GM23248 (cell line): ENCODE results near the gene CENPU. TPM values are rescaled to one million over a fixed set of nuclear protein-coding genes. Genes with fewer than 3 reads are reported as not detected.
"Not testable (repeated sequence)": the region's sequence is repeated elsewhere in the genome, so short reads cannot be mapped to it uniquely, and the experiment has no call there.

Source experiments
- DNase-seq: peaks from one replicate; pipeline ENCODE4 v3.0.0-alpha.2; 2015
- H2AFZ ChIP-seq: fragments of 200-600 bp; sonication (generic); 2 replicates; pipeline ENCODE4 v1.6.1; 2016; ENCODE audit warnings: antibody characterized with exemption
- H3F3A ChIP-seq: fragments of 200-600 bp; sonication (generic); 2 replicates; pipeline ENCODE4 v1.6.1; 2016; ENCODE audit warnings: mild to moderate bottlenecking, antibody characterized with exemption, mixed run types; ENCODE audit not compliant: insufficient read depth
- H3K27ac ChIP-seq: fragments of 200-600 bp; sonication (generic); 2 replicates; pipeline ENCODE4 v1.5.1; 2016; ENCODE audit warnings: mild to moderate bottlenecking
- H3K27me3 ChIP-seq: fragments of 200-600 bp; sonication (generic); replicated peaks from 2 replicates; pipeline ENCODE4 v1.6.1; 2016; ENCODE audit warnings: mild to moderate bottlenecking; ENCODE audit not compliant: insufficient read depth
- H3K36me3 ChIP-seq: fragments of 200-600 bp; sonication (generic); 2 replicates; pipeline ENCODE4 v1.6.1; 2016; ENCODE audit warnings: low read depth, mild to moderate bottlenecking
- H3K4me1 ChIP-seq: fragments of 200-600 bp; sonication (generic); 2 replicates; pipeline ENCODE4 v1.6.1; 2016; ENCODE audit warnings: mild to moderate bottlenecking; ENCODE audit not compliant: insufficient read depth
- H3K4me2 ChIP-seq: fragments of 200-600 bp; sonication (generic); one replicate; pipeline ENCODE4 v1.6.1; 2016; ENCODE audit warnings: mild to moderate bottlenecking; ENCODE audit not compliant: unreplicated experiment
- H3K4me3 ChIP-seq: fragments of 200-600 bp; sonication (generic); 2 replicates; pipeline ENCODE4 v1.5.1; 2016; ENCODE audit warnings: mild to moderate bottlenecking
- H3K79me2 ChIP-seq: fragments of 200-600 bp; sonication (generic); 2 replicates; pipeline ENCODE4 v1.6.1; 2016; ENCODE audit warnings: mild to moderate bottlenecking; ENCODE audit not compliant: insufficient read depth
- H3K9ac ChIP-seq: fragments of 200-600 bp; sonication (generic); 2 replicates; pipeline ENCODE4 v1.6.1; 2016; ENCODE audit warnings: mild to moderate bottlenecking
- H3K9me2 ChIP-seq: fragments of 200-600 bp; sonication (generic); 2 replicates; pipeline ENCODE4 v1.6.1; 2016; ENCODE audit warnings: mixed run types, mild to moderate bottlenecking, moderate library complexity; ENCODE audit not compliant: insufficient read depth
- H3K9me3 ChIP-seq: fragments of 200-600 bp; sonication (generic); one replicate; pipeline ENCODE4 v1.6.1; 2017; ENCODE audit warnings: low read depth
- H4K20me1 ChIP-seq: fragments of 200-600 bp; sonication (generic); 2 replicates; pipeline ENCODE4 v1.6.0; 2016; ENCODE audit not compliant: insufficient read depth
- EZH2 ChIP-seq: fragments of 200-600 bp; sonication (generic); IDR thresholded peaks from 2 replicates; pipeline ENCODE4 v1.6.1; 2018; ENCODE audit warnings: antibody characterized with exemption, mild to moderate bottlenecking; ENCODE audit not compliant: insufficient read depth, poor library complexity, severe bottlenecking
- EZH2phosphoT487 ChIP-seq: fragments of 200-600 bp; sonication (generic); IDR thresholded peaks from 2 replicates; pipeline ENCODE4 v1.6.1; 2018; ENCODE audit warnings: antibody characterized with exemption, moderate library complexity, mild to moderate bottlenecking, low read depth; ENCODE audit not compliant: insufficient read depth
- WGBS, 2 experiments: methylation state at CpG; one replicate each; pipeline ENCODE4 v1.1.6; 2015 to 2017; ENCODE audit warnings: low lambda C conversion rate in 2 of 2, low coverage in 1 of 2; ENCODE audit errors: missing lambda C conversion rate in 2 of 2; 5-methylcytosine and 5-hydroxymethylcytosine counted together
- in situ Hi-C: fragments of 300-500 bp; cut with MboI; formaldehyde crosslinking; loops from 2 replicates; pipeline ENCODE4 v1.15.0; 2020
- polyA plus RNA-seq: library from polyadenylated mRNA; unstranded; fragments of >200 nt; fragmentation: Nextera tagmentation; extraction: Ambion mirVana; gene quantifications from 2 replicates; pipeline ENCODE4 v1.2.1, GENCODE V29; 2016
- total RNA-seq: library from RNA; depleted of rRNA; stranded (reverse); fragments of >200 nt; shearing (Covaris generic); gene quantifications from 2 replicates; pipeline ENCODE4 v1.2.3, GENCODE V29; 2014

Gene CENPU
- total and polyA plus RNA-seq, 2 experiments from 2014 or later = 8.5 to 15.7 TPM

- Histone ChIP-seq H2AFZ (no peak overlapping the region), H3K79me2 (no peaks in the 10 kb centered on the region), H3K4me1 (no peaks in the 10 kb centered on the region), H3K9ac (no peak overlapping the region), H3K27ac (no peak overlapping the region), H3K36me3 (peaks cover 5% of the 10 kb centered on the region; the same call in 1 of the 2 replicates), H4K20me1 (no peaks in the 10 kb centered on the region), H3K27me3 (no peaks in the 10 kb centered on the region), H3K9me3 (no peaks in the 10 kb centered on the region), H3F3A (no peaks in the 10 kb centered on the region), H3K4me2 (no peak overlapping the region), H3K9me2 (no peaks in the 10 kb centered on the region), H3K4me3 (no peak overlapping the region)
- TF ChIP-seq EZH2phosphoT487 (no peak), EZH2 (no peak)
- WGBS, 2 experiments = 90 to 92% methylated on average over 6 of the region's 6 CpGs
- no peak for DNase-seq
- in situ Hi-C loops = no loop called here
These were observed 67.2 kb downstream of the CENPU start for GRCh38 chr4:184666670-184667069.

DNA sequence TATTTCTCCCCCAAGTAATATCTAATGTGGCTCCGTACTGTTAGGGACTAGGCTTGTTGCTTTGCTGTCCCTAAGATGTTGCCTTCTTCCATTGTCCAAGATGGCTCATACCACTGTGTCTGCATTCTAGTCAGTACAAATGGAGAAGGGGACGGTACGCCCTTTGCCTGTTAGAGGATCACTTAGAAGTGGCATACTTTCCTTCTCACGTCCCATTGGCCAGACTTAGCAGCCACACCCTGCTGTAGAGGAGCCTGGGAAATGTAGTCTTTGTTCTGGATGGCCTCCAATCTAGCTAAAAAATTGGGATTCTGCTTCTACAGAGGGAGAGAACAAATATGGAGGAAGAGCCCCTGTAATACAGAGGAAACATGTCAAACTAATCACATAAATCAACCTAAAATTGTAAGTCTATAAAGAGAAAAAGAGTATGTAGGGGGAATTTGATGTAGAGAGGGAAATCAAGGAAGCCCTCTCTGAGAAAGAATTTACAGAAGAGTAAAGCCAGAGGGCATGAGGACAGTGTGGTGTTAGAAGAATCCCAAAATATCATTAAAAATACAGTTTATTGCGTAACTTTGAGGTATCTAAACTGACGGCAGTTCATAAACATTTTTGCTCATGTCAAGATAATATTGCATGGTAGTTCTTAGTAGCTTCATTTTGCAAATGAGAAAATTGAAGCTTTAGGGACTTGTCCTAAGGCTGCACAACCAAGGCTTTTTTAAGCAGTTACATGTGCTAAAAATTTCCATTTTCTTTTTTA lies 69.3 kb downstream of the CENPU start:
- TF ChIP-seq EZH2 (no peak), EZH2phosphoT487 (no peak)
- peak; percentile 40 for DNase-seq

DNA sequence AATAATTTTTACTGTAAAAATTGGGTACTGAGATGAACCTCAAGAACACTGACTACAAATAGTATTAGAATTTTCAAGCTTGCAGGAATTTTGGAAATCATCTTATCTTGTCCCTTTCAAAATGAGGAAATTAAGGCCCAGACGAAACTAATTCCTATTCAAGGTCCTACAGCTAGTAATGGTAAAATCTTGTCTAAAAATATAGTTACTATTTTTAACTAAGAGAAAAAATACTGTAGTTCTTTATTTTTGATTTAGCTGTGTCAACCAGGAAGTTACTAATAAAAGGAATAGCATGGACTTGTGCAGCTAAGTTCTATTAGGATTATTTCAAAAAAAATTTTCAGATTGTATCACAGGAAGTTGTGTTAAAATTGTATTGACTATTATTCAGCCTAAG lies 71.7 kb downstream of the CENPU start:
- Histone ChIP-seq H4K20me1 (no peaks in the 10 kb centered on the region), H3K4me2 (no peak overlapping the region), H3K9me2 (no peaks in the 10 kb centered on the region), H3F3A (no peaks in the 10 kb centered on the region), H3K36me3 (peaks cover 17% of the 10 kb centered on the region; the same call in 1 of the 2 replicates), H3K4me1 (no peaks in the 10 kb centered on the region), H3K9ac (no peak overlapping the region), H3K27me3 (no peaks in the 10 kb centered on the region), H3K9me3 (no peaks in the 10 kb centered on the region), H2AFZ (no peak overlapping the region), H3K4me3 (no peak overlapping the region), H3K27ac (no peak overlapping the region), H3K79me2 (no peaks in the 10 kb centered on the region)
- in situ Hi-C loops = no loop called here
- no peak for DNase-seq
- TF ChIP-seq EZH2 (no peak), EZH2phosphoT487 (no peak)
- 96 to 100% methylated on average over 1 of the region's 1 CpG for WGBS, 2 experiments

More for the DNA sequence above, 69.3 kb downstream of the CENPU start:
- Histone ChIP-seq H2AFZ (no peak overlapping the region), H3K4me1 (no peaks in the 10 kb centered on the region), H3K27me3 (no peaks in the 10 kb centered on the region), H4K20me1 (no peaks in the 10 kb centered on the region), H3K79me2 (no peaks in the 10 kb centered on the region), H3K9me3 (no peaks in the 10 kb centered on the region), H3K36me3 (peaks cover 16% of the 10 kb centered on the region), H3K27ac (no peak overlapping the region), H3K9ac (no peak overlapping the region), H3F3A (no peaks in the 10 kb centered on the region), H3K4me3 (no peak overlapping the region), H3K4me2 (no peak overlapping the region), H3K9me2 (no peaks in the 10 kb centered on the region)
- 67 to 73% methylated on average over 6 of the region's 6 CpGs for WGBS, 2 experiments
- in situ Hi-C loops = no loop called here

DNA sequence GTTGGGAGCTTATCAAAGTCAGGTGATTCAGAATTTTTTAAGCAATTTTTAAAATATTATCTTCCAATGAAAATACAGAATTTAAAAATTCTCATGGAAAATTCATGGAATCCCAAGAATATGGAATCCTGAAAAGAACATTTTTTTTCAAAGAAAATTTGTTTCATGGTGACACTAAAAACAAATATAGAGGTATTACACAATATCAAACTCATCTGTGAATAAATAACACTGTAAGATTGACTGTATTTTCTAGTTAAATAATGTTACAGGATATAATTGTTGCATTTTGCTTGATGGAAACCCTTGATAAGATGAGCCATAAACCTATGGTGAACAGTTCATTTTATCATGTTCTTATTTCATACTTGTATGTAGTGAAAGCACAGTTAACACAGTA lies 72.9 kb downstream of the CENPU start:
- no peaks in the 10 kb centered on the region for H3K27me3 ChIP-seq
- H3K9me2 ChIP-seq = no peaks in the 10 kb centered on the region
- H3K36me3 ChIP-seq = peaks cover 24% of the 10 kb centered on the region; the same call in 1 of the 2 replicates
- no peak overlapping the region for H3K9ac ChIP-seq
- no peak overlapping the region for H3K4me3 ChIP-seq
- no peak overlapping the region for H3K27ac ChIP-seq
- no peaks in the 10 kb centered on the region for H3F3A ChIP-seq
- DNase-seq = no peak
- H2AFZ ChIP-seq = no peak overlapping the region
- no peaks in the 10 kb centered on the region for H3K79me2 ChIP-seq
- in situ Hi-C loops = no loop called here
- no peaks in the 10 kb centered on the region for H4K20me1 ChIP-seq
- TF ChIP-seq EZH2phosphoT487 (no peak), EZH2 (no peak)
- H3K4me2 ChIP-seq = no peak overlapping the region
- H3K4me1 ChIP-seq = no peaks in the 10 kb centered on the region
- no peaks in the 10 kb centered on the region for H3K9me3 ChIP-seq

DNA sequence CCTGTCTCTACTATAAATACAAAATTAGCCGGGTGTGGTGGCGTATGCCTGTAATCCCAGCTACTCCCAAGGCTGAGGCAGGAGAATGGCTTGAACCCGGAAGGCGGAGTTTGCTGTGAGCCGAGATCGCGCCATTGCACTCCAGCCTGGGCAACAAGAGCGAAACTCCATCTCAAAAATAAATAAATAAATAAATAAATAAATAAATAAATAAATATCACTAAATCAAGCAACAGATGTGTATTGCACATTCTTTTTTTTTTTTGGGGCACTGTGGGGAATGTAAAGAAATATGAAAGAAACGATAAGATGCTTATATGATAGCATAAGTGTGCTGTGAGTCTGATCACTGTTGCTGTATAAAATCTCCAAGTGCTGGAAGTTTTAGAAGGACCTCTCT lies 76.1 kb downstream of the CENPU start:
- in situ Hi-C loops, H3K4me3 ChIP-seq, H3K79me2 ChIP-seq, H3K27ac ChIP-seq, H3K4me1 ChIP-seq, H2AFZ ChIP-seq, H3K4me2 ChIP-seq, H3K27me3 ChIP-seq, H3K9me2 ChIP-seq, H4K20me1 ChIP-seq, H3F3A ChIP-seq, DNase-seq, H3K9me3 ChIP-seq, H3K9ac ChIP-seq: not testable (repeated sequence)
- H3K36me3 ChIP-seq = peaks cover 19% of the 10 kb centered on the region; the same call in 1 of the 2 replicates
- 98 to 99% methylated on average over 9 of the region's 9 CpGs for WGBS, 2 experiments
